HG02642 (cell line): ENCODE results near the gene RNF183.
"Not testable (repeated sequence)": the region's sequence is repeated elsewhere in the genome, so short reads cannot be mapped to it uniquely, and the experiment has no call there.

Experiments used
- ATAC-seq: cut with Tn5 transposase; IDR thresholded peaks from one replicate; pipeline ENCODE4 v1.9.1; 2021; ENCODE audit warnings: mild to moderate bottlenecking; ENCODE audit not compliant: unreplicated experiment, poor library complexity

RNF183 gene

GRCh38 chr9:113275157-113276131 lies 27.7 kb downstream of the RNF183 start, which contains the start of the genes CDC26 and PRPF4:
CDC26 (minus strand) TSS chr9:113275572; CDS start chr9:113272507, 3,065 bp downstream.
PRPF4 (plus strand) TSS chr9:113275658; CDS start chr9:113275744, 86 bp downstream.
- peak; percentile 98 for ATAC-seq

- ATAC-seq, result peak; percentile 3
Measured at GRCh38 chr9:113274474-113275156, 28.6 kb downstream of the RNF183 start.

GRCh38 chr9:113269871-113270270 lies 33.3 kb downstream of the RNF183 start:
- no peak for ATAC-seq

GRCh38 chr9:113269355-113269754 lies 33.8 kb downstream of the RNF183 start:
- no peak for ATAC-seq

- no peak for ATAC-seq
Measured at GRCh38 chr9:113267911-113268566, 35.1 kb downstream of the RNF183 start.

- ATAC-seq, result no peak
Measured at GRCh38 chr9:113266174-113266573, 37.0 kb downstream of the RNF183 start.

GRCh38 chr9:113261917-113262671 lies 41.1 kb downstream of the RNF183 start:
- ATAC-seq, result no peak

GRCh38 chr9:113258282-113258681 lies 44.9 kb downstream of the RNF183 start:
- no peak for ATAC-seq

GRCh38 chr9:113257863-113258262 lies 45.3 kb downstream of the RNF183 start:
- no peak for ATAC-seq

GRCh38 chr9:113255438-113255837 lies 47.7 kb downstream of the RNF183 start:
- ATAC-seq, result no peak

- no peak for ATAC-seq
Measured at GRCh38 chr9:113254991-113255390, 48.2 kb downstream of the RNF183 start.

GRCh38 chr9:113250807-113251206 lies 52.4 kb downstream of the RNF183 start:
- ATAC-seq, result no peak

- not testable (repeated sequence) for ATAC-seq
Measured at GRCh38 chr9:113249661-113250060, 53.5 kb downstream of the RNF183 start.

- no peak for ATAC-seq
Measured at GRCh38 chr9:113247640-113248039, 55.5 kb downstream of the RNF183 start.
